Measurements from ENCODE around the gene SRP68. TPM values are rescaled to one million over a fixed set of nuclear protein-coding genes. Genes with fewer than 3 reads are reported as not detected.
A peak's percentile ranks its signal among the peaks of the same experiment; 100 is the strongest.
"Not testable (repeated sequence)": the region's sequence is repeated elsewhere in the genome, so short reads cannot be mapped to it uniquely, and the experiment has no call there.

Gene SRP68
- total RNA-seq, 1 donor from 2014 or later: 74.3 TPM

DNA sequence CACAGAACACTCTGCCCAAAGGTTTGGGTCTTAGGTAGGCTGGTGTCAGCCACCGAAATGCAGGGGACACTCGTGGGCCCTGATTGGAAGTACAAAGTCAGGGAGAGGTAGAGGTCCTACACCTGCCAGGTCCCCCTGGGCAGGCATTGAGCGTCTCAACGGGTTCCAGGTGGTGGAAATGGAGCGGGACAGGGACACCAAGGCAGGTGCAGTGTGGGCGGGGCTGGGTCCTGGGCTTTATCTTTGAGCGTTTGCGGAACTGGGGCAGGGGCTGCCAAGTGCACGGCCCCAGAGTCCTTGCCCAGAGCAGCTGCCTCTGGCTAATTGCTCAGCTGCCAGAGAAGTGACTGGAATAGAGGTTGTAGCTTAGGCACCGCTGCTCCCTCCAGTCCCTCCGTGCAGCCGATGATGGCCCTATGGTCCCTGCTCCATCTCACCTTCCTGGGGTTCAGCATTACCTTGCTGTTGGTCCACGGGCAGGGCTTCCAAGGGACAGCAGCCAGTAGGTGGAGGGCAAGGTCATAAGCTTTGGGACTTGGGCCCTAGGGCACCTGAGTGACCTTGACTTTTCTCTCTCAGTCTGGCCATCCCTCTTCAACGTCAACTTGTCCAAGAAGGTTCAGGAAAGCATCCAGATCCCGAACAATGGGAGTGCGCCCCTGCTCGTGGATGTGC is 6.7 kb upstream of the SRP68 start, which contains the start of gene ZACN:
TSS of gene ZACN (plus strand) at position 323 of the 675 bp plus-strand sequence. CDS start at position 406, 83 bp downstream.
- no peak within 1 kb of the TSS for H3K27ac Mint-ChIP-seq (ENCODE audit: unreplicated experiment)
- no peaks in the 10 kb centered on the region for H3K9me3 ChIP-seq (ENCODE audit: insufficient read depth, low read depth, low read length)
- H3K36me3 ChIP-seq (ENCODE audit: insufficient read depth, low read length): no peaks in the 10 kb centered on the region
- H3K27me3 ChIP-seq (ENCODE audit: insufficient read depth, low read length): peaks cover 66% of the 10 kb centered on the region
- H4K20me1 ChIP-seq (ENCODE audit: insufficient read depth, low read length): peaks cover 28% of the 10 kb centered on the region
- H3K4me3 Mint-ChIP-seq (ENCODE audit: unreplicated experiment): no peak within 1 kb of the TSS
- no peaks in the 10 kb centered on the region for H3K79me2 ChIP-seq (ENCODE audit: insufficient read depth, low read length)
- peaks cover 7% of the 10 kb centered on the region for H3K4me1 ChIP-seq (ENCODE audit: insufficient read depth, low read length)
- DNase-seq (ENCODE audit: low read depth) (no peak), FAIRE-seq (no peak)
- no peak within 1 kb of the TSS for H3K4me3 ChIP-seq (ENCODE audit: insufficient read depth, low read depth, low read length)
- H3K4me1 Mint-ChIP-seq (ENCODE audit: low read depth, unreplicated experiment): peaks cover 18% of the 10 kb centered on the region
- no peak within 1 kb of the TSS for H2AFZ ChIP-seq (ENCODE audit: low read depth, low read length)
- no peaks in the 10 kb centered on the region for H3K9me3 Mint-ChIP-seq (ENCODE audit: unreplicated experiment)
- no peak within 1 kb of the TSS for H3K9ac ChIP-seq (ENCODE audit: low read length)
- peaks cover 4% of the 10 kb centered on the region for H3K36me3 Mint-ChIP-seq (ENCODE audit: low read depth, unreplicated experiment)
- H3K27me3 Mint-ChIP-seq (ENCODE audit: low read depth, unreplicated experiment): peaks cover 46% of the 10 kb centered on the region
- H3K4me2 ChIP-seq (ENCODE audit: low read length): no peak within 1 kb of the TSS
- no peak within 1 kb of the TSS for H3K27ac ChIP-seq (ENCODE audit: low read depth, low read length)
- TF ChIP-seq, protein P1, sequence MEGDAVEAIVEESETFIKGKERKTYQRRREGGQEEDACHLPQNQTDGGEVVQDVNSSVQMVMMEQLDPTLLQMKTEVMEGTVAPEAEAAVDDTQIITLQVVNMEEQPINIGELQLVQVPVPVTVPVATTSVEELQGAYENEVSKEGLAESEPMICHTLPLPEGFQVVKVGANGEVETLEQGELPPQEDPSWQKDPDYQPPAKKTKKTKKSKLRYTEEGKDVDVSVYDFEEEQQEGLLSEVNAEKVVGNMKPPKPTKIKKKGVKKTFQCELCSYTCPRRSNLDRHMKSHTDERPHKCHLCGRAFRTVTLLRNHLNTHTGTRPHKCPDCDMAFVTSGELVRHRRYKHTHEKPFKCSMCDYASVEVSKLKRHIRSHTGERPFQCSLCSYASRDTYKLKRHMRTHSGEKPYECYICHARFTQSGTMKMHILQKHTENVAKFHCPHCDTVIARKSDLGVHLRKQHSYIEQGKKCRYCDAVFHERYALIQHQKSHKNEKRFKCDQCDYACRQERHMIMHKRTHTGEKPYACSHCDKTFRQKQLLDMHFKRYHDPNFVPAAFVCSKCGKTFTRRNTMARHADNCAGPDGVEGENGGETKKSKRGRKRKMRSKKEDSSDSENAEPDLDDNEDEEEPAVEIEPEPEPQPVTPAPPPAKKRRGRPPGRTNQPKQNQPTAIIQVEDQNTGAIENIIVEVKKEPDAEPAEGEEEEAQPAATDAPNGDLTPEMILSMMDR (IDR thresholded peaks at IDR 0.05; ENCODE audit: insufficient read depth, low read depth, low read length): no peak
- TF ChIP-seq EZH2 (IDR thresholded peaks at IDR 0.05; ENCODE audit: insufficient read depth, low read length): no peak

DNA sequence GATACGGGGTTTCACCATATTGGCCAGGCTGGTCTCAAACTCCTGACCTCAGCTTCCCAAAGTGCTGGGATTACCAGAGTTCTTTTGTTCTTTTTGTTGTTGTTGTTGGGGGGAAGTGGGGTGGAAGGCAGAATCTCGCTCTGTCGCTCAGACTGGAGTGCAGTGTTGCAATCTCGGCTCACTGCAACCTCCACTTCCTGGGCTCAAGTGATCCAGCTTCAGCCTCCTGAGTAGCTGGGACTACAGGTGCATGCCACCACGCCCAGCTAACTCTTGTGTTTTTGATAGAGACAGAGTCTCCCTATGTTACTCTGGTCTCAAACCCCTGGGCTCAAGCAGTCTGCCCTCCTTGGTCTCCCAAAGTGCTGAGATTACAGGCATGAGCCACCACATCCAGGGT is 6.1 kb upstream of the SRP68 start:
- Histone ChIP-seq H3K27me3 (ENCODE audit: insufficient read depth, low read length) (peaks cover 71% of the 10 kb centered on the region), H4K20me1 (ENCODE audit: insufficient read depth, low read length) (peaks cover 28% of the 10 kb centered on the region)
- not testable (repeated sequence) for H3K9me3 Mint-ChIP-seq (ENCODE audit: unreplicated experiment); H3K4me1 ChIP-seq (ENCODE audit: insufficient read depth, low read length); H3K9me3 ChIP-seq (ENCODE audit: insufficient read depth, low read depth, low read length); H3K36me3 ChIP-seq (ENCODE audit: insufficient read depth, low read length); H2AFZ ChIP-seq (ENCODE audit: low read depth, low read length); FAIRE-seq; H3K79me2 ChIP-seq (ENCODE audit: insufficient read depth, low read length); H3K4me2 ChIP-seq (ENCODE audit: low read length); H3K36me3 Mint-ChIP-seq (ENCODE audit: low read depth, unreplicated experiment); H3K27ac Mint-ChIP-seq (ENCODE audit: unreplicated experiment); H3K4me3 ChIP-seq (ENCODE audit: insufficient read depth, low read depth, low read length); DNase-seq (ENCODE audit: low read depth); H3K4me3 Mint-ChIP-seq (ENCODE audit: unreplicated experiment); H3K27ac ChIP-seq (ENCODE audit: low read depth, low read length); H3K9ac ChIP-seq (ENCODE audit: low read length)
- Mint-ChIP-seq H3K4me1 (ENCODE audit: low read depth, unreplicated experiment) (peaks cover 16% of the 10 kb centered on the region), H3K27me3 (ENCODE audit: low read depth, unreplicated experiment) (peaks cover 52% of the 10 kb centered on the region)

DNA sequence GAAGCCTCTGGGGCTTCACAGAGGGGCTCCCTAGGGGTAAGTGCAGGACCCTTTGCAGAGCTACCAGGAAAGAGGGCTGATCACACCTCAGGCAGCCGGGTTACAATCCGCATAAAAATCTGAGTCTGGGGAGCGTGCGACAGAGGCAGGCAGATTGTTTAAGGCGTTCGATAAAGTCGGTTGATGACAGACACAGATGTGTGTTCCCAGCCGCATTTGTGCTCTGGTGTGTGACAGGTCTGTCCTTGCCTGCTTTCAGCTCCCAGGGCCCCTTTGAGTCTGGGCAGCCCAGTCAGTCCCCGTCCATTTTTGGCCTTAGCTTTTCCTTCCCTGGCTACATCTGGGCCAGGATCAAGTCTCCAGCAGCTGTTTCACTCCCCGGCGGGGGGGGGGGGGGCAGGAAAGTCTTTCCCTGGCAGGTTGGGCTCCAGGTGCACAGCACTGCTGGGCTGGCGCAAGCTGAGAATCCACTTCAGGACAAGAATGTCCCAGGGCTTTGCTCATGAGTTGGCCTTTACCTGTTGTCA is 5.3 kb upstream of the SRP68 start:
- Mint-ChIP-seq H3K27ac (ENCODE audit: unreplicated experiment) (no peak overlapping the region), H3K27me3 (ENCODE audit: low read depth, unreplicated experiment) (peaks cover 52% of the 10 kb centered on the region), H3K4me3 (ENCODE audit: unreplicated experiment) (no peak overlapping the region)

More for the DNA sequence above, 5.3 kb upstream of the SRP68 start:
- Histone ChIP-seq H3K4me2 (ENCODE audit: low read length) (no peak overlapping the region), H2AFZ (ENCODE audit: low read depth, low read length) (no peak overlapping the region), H3K27me3 (ENCODE audit: insufficient read depth, low read length) (peaks cover 71% of the 10 kb centered on the region), H3K4me1 (ENCODE audit: insufficient read depth, low read length) (peaks cover 12% of the 10 kb centered on the region), H3K9me3 (ENCODE audit: insufficient read depth, low read depth, low read length) (no peaks in the 10 kb centered on the region), H3K27ac (ENCODE audit: low read depth, low read length) (no peak overlapping the region), H4K20me1 (ENCODE audit: insufficient read depth, low read length) (peaks cover 28% of the 10 kb centered on the region), H3K9ac (ENCODE audit: low read length) (no peak overlapping the region), H3K36me3 (ENCODE audit: insufficient read depth, low read length) (no peaks in the 10 kb centered on the region), H3K79me2 (ENCODE audit: insufficient read depth, low read length) (peaks cover 3% of the 10 kb centered on the region), H3K4me3 (ENCODE audit: insufficient read depth, low read depth, low read length) (no peak overlapping the region)
- peak; percentile 21 for TF ChIP-seq EZH2 (IDR thresholded peaks at IDR 0.05; ENCODE audit: insufficient read depth, low read length)
- TF ChIP-seq, protein P1 (IDR thresholded peaks at IDR 0.05; ENCODE audit: insufficient read depth, low read depth, low read length): no peak
- Mint-ChIP-seq H3K9me3 (ENCODE audit: unreplicated experiment) (no peaks in the 10 kb centered on the region), H3K4me1 (ENCODE audit: low read depth, unreplicated experiment) (peaks cover 14% of the 10 kb centered on the region), H3K36me3 (ENCODE audit: low read depth, unreplicated experiment) (peaks cover 4% of the 10 kb centered on the region)
- DNase-seq (ENCODE audit: low read depth): no peak
- no peak for FAIRE-seq

All from astrocyte (in vitro differentiated cells and primary cell).